ENCODE data around the gene ZFP57.

Gene ZFP57

DNA sequence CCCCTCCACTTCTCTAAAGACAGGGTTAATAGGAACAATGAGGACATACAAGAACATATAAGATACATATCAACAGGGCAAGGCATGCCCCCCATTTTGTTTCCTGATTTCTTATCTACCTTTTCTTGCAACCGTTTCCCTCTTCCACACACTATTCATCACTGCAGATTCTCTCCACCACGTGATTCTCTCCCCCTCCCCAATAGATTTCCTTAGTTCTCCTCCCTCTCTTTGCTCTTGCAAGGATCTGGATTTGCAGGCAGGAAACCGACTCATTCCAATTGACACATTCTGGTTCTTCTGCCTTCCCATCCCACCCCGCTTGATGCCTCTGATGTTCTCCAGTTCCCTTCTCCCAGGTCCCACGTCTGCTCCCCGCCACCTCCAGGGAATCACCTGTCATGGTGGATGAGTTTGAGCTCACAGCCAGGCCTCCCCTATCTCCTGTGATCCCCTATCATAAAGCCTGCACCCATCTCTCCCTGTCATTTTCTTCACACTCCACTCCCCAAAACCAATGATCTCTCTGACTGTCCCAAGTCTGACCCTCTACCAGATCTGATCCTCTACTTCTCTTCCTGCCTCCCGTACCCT, 55.5 kb downstream of the ZFP57 start:
- no peak for DNase-seq (ENCODE audit: low spot score)

- no peak for DNase-seq (ENCODE audit: low spot score)
Measured at GRCh38 chr6:29624520-29624961, 56.4 kb downstream of the ZFP57 start.

Data from CD4-positive, alpha-beta T cell treated with Interleukin-2 at 100 ng/mL for 4 hours (primary cell).